Glomerular endothelial cell (primary cell): Measurements from ENCODE around the gene HOXA5. TPM values are rescaled to one million over a fixed set of nuclear protein-coding genes. Genes with fewer than 3 reads are reported as not detected.

Experiments
- DNase-seq: peaks from one replicate; pipeline ENCODE4 v3.0.0-alpha.2; 2011; ENCODE audit warnings: low read depth, low spot score; ENCODE audit errors: extremely low read depth
- total RNA-seq: library from RNA; depleted of rRNA; stranded (reverse); fragments of >200 nt; gene quantifications from 2 replicates; pipeline ENCODE4 v1.2.3, GENCODE V29; 2015

The HOXA5 gene
- total RNA-seq, 1 donor from 2014 or later: 34.5 TPM

- no peak for DNase-seq
Measured at GRCh38 chr7:27099453-27100370, 43.8 kb downstream of the HOXA5 start.

- DNase-seq: no peak
Measured at GRCh38 chr7:27098578-27099451, 44.7 kb downstream of the HOXA5 start.

GRCh38 chr7:27097686-27098577, 45.5 kb downstream of the HOXA5 start:
- DNase-seq: no peak

- no peak for DNase-seq
Measured at GRCh38 chr7:27096768-27097514, 46.5 kb downstream of the HOXA5 start.

- DNase-seq: no peak
Measured at GRCh38 chr7:27095897-27096767, 47.3 kb downstream of the HOXA5 start, which contains the start of gene HOXA1. HOXA1 (minus strand) TSS chr7:27096000; CDS start chr7:27095912, 88 bp downstream.

- DNase-seq: no peak
Measured at GRCh38 chr7:27095050-27095896, 48.2 kb downstream of the HOXA5 start.

- no peak for DNase-seq
Measured at GRCh38 chr7:27094304-27095049, 49.0 kb downstream of the HOXA5 start.

GRCh38 chr7:27093184-27093895, 50.1 kb downstream of the HOXA5 start:
- no peak for DNase-seq

- DNase-seq: no peak
Measured at GRCh38 chr7:27092819-27093110, 50.7 kb downstream of the HOXA5 start.

- no peak for DNase-seq
Measured at GRCh38 chr7:27091941-27092818, 51.3 kb downstream of the HOXA5 start.

GRCh38 chr7:27091105-27091504, 52.4 kb downstream of the HOXA5 start:
- no peak for DNase-seq

Other genes starting within 250 kb of the HOXA5 start
- 2.5 and 5.5 TPM in 2 replicates for gene HOXA1, start 47.7 kb downstream of the HOXA5 start, total RNA-seq
- 0.24 and 0.82 TPM in 2 replicates for gene HOXA2, start 41.0 kb downstream of the HOXA5 start, total RNA-seq
- 3.8 and 6.8 TPM in 2 replicates for gene HOXA4, start 12.9 kb downstream of the HOXA5 start, total RNA-seq
- gene HOXA6, start 4.1 kb upstream of the HOXA5 start, total RNA-seq: 0.19 and 3.9 TPM in 2 replicates
- gene HOXA3, start 8.9 kb upstream of the HOXA5 start, total RNA-seq: 5.5 and 6.1 TPM in 2 replicates
- 12.5 and 17.7 TPM in 2 replicates for gene HOXA7, start 13.0 kb upstream of the HOXA5 start, total RNA-seq
- 14.8 and 36.1 TPM in 2 replicates for gene HOXA9, start 21.9 kb upstream of the HOXA5 start, total RNA-seq
- gene HOXA10, start 30.6 kb upstream of the HOXA5 start, total RNA-seq: 8.1 and 10.3 TPM in 2 replicates
- gene HOXA11, start 41.6 kb upstream of the HOXA5 start, total RNA-seq: 2.0 and 5.0 TPM in 2 replicates
- gene HOXA13, start 56.4 kb upstream of the HOXA5 start, total RNA-seq: not detected in 2 replicates
- gene EVX1, start 99.1 kb upstream of the HOXA5 start, total RNA-seq: not detected in 2 replicates